GM12878 (cell line): ENCODE data around the gene PHLDB1.

ENCODE experiments used
- ATF3 ChIP-seq: IDR thresholded peaks from 2 replicates; pipeline ENCODE4 v1.6.1; 2011; ENCODE audit warnings: low read depth, mild to moderate bottlenecking, low read length, moderate library complexity, borderline replicate concordance; ENCODE audit errors: extremely low read depth
- FOS ChIP-seq: IDR thresholded peaks from 3 replicates; pipeline ENCODE4 v1.6.1; 2011; ENCODE audit warnings: borderline replicate concordance; ENCODE audit not compliant: insufficient read length; ENCODE audit errors: extremely low read depth
- IRF3 ChIP-seq: fragments of 450-650 bp; IDR thresholded peaks from 2 replicates; pipeline ENCODE4 v1.6.1; 2014; ENCODE audit warnings: mild to moderate bottlenecking
- LARP7 ChIP-seq: fragments of 450-650 bp; IDR thresholded peaks from 2 replicates; pipeline ENCODE4 v1.6.1; 2017; ENCODE audit warnings: mild to moderate bottlenecking
- POLR2A ChIP-seq: IDR thresholded peaks from 2 replicates; pipeline ENCODE4 v1.6.1; 2011; ENCODE audit warnings: low read depth, mild to moderate bottlenecking, low read length
- RAD21 ChIP-seq: IDR thresholded peaks from 2 replicates; pipeline ENCODE4 v1.6.1; 2011; ENCODE audit warnings: mild to moderate bottlenecking, low read depth, low read length, moderate library complexity; ENCODE audit not compliant: insufficient read depth
- SPI1 ChIP-seq: IDR thresholded peaks from 2 replicates; pipeline ENCODE4 v1.6.1; 2011; ENCODE audit warnings: low read depth, mild to moderate bottlenecking, low read length, moderate library complexity, borderline replicate concordance; ENCODE audit not compliant: insufficient read depth
- ZNF24 ChIP-seq: fragments of 450-650 bp; IDR thresholded peaks from 2 replicates; pipeline ENCODE4 v1.6.1; 2017; ENCODE audit warnings: antibody characterized with exemption, mild to moderate bottlenecking
- TF ChIP-seq, protein P1 (sequence below): IDR thresholded peaks from 2 replicates; pipeline ENCODE4 v1.6.1; 2011; ENCODE audit warnings: borderline replicate concordance, low read depth, mild to moderate bottlenecking, moderate library complexity, low read length; ENCODE audit not compliant: insufficient read depth, poor library complexity, severe bottlenecking
- TF ChIP-seq, protein P2 (sequence below), 3 experiments: IDR thresholded peaks in 2 of 3; conservative IDR thresholded peaks in 1 of 3; 2 replicates each; pipeline ENCODE4 v1.5.1; 2011; ENCODE audit warnings: low read depth in 3 of 3, low read length in 3 of 3, mild to moderate bottlenecking in 3 of 3, control low read depth in 2 of 3, moderate library complexity in 2 of 3, inconsistent platforms in 1 of 3, mixed read lengths in 1 of 3; ENCODE audit not compliant: control insufficient read depth in 2 of 3, insufficient read depth in 1 of 3; ENCODE audit errors: extremely low read depth in 1 of 3

- no peak for TF ChIP-seq LARP7
- TF ChIP-seq, protein P1, sequence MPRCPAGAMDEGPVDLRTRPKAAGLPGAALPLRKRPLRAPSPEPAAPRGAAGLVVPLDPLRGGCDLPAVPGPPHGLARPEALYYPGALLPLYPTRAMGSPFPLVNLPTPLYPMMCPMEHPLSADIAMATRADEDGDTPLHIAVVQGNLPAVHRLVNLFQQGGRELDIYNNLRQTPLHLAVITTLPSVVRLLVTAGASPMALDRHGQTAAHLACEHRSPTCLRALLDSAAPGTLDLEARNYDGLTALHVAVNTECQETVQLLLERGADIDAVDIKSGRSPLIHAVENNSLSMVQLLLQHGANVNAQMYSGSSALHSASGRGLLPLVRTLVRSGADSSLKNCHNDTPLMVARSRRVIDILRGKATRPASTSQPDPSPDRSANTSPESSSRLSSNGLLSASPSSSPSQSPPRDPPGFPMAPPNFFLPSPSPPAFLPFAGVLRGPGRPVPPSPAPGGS, result no peak
- no peak for TF ChIP-seq IRF3
- TF ChIP-seq, protein P2, sequence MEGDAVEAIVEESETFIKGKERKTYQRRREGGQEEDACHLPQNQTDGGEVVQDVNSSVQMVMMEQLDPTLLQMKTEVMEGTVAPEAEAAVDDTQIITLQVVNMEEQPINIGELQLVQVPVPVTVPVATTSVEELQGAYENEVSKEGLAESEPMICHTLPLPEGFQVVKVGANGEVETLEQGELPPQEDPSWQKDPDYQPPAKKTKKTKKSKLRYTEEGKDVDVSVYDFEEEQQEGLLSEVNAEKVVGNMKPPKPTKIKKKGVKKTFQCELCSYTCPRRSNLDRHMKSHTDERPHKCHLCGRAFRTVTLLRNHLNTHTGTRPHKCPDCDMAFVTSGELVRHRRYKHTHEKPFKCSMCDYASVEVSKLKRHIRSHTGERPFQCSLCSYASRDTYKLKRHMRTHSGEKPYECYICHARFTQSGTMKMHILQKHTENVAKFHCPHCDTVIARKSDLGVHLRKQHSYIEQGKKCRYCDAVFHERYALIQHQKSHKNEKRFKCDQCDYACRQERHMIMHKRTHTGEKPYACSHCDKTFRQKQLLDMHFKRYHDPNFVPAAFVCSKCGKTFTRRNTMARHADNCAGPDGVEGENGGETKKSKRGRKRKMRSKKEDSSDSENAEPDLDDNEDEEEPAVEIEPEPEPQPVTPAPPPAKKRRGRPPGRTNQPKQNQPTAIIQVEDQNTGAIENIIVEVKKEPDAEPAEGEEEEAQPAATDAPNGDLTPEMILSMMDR (IDR thresholded peaks at IDR 0.05 in 2 of 3, conservative IDR thresholded peaks at IDR 0.05 in 1 of 3; ENCODE audit: control insufficient read depth in 2 of 3, extremely low read depth in 1 of 3, insufficient read depth in 1 of 3, low read depth in 3 of 3, low read length in 3 of 3), result no peak
- TF ChIP-seq RAD21, result no peak
- no peak for TF ChIP-seq ATF3
- no peak for TF ChIP-seq SPI1
- TF ChIP-seq ZNF24, result no peak
- no peak for TF ChIP-seq FOS
- TF ChIP-seq POLR2A, result no peak
Observed at GRCh38 chr11:118625036-118625690, 17.7 kb downstream of the PHLDB1 start.
